HEK293 (cell line): ENCODE results near the gene GMDS.

Experiments
- CTCF ChIA-PET: fragments of 350-600 bp; formaldehyde crosslinking; extraction: SDS; loops from one replicate; lab custom pipeline; 2021; ENCODE audit warnings: antibody characterized with exemption; lab: Yijun Ruan, JAX
- POLR2A ChIA-PET: fragments of 300-600 bp; formaldehyde crosslinking; extraction: SDS; loops from one replicate; lab custom pipeline; 2020; ENCODE audit warnings: antibody characterized with exemption, inconsistent platforms; lab: Yijun Ruan, JAX
- H3K27ac ChIP-seq: fragments of 200-500 bp; sonication (Bioruptor generic); 2 replicates; pipeline ENCODE4 v1.5.1; 2014; ENCODE audit warnings: low read depth, low read length, control low read depth, inconsistent platforms; ENCODE audit errors: extremely low read depth
- H3K36me3 ChIP-seq, 2 experiments: fragments of 200-500 bp in 1 of 2; sonication (Bioruptor generic) in 1 of 2; 1 replicate in 1 of 2; 2 replicates in 1 of 2; pipeline ENCODE4 v1.5.1; 2014 to 2017; ENCODE audit warnings: inconsistent platforms in 2 of 2, low read length in 2 of 2; ENCODE audit not compliant: control insufficient read depth in 2 of 2, insufficient read depth in 1 of 2
- H3K4me1 ChIP-seq: fragments of 200-500 bp; sonication (Bioruptor generic); 2 replicates; pipeline ENCODE4 v1.5.1; 2014; ENCODE audit warnings: mild to moderate bottlenecking, low read length, inconsistent platforms; ENCODE audit not compliant: control insufficient read depth, insufficient read depth
- H3K4me3 ChIP-seq: 2 replicates; pipeline ENCODE4 v1.5.1; 2011; ENCODE audit warnings: low read depth, mild to moderate bottlenecking, control low read depth, low read length, moderate library complexity
- H3K9me3 ChIP-seq: fragments of 200-500 bp; sonication (Bioruptor generic); 2 replicates; pipeline ENCODE4 v1.5.1; 2014; ENCODE audit warnings: low read depth, low read length, inconsistent platforms; ENCODE audit not compliant: control insufficient read depth, insufficient read depth
- GFI1B ChIP-seq: fragments of 450-650 bp; formaldehyde crosslinking; IDR thresholded peaks from 2 replicates; pipeline ENCODE4 v1.5.1; 2016; ENCODE audit warnings: missing biosample characterization, missing genetic modification characterization
- HOXA7 ChIP-seq: sonication (generic); formaldehyde crosslinking; IDR thresholded peaks from 2 replicates; pipeline ENCODE4 v1.8.1; 2022; ENCODE audit warnings: missing genetic modification reagents, borderline replicate concordance
- IKZF3 ChIP-seq: fragments of 450-650 bp; IDR thresholded peaks from 2 replicates; pipeline ENCODE4 v1.5.0; 2018; ENCODE audit warnings: missing biosample characterization, mild to moderate bottlenecking, missing genetic modification characterization, moderate library complexity
- INSM2 ChIP-seq: fragments of 450-650 bp; formaldehyde crosslinking; IDR thresholded peaks from 2 replicates; pipeline ENCODE4 v1.5.1; 2016; ENCODE audit warnings: missing biosample characterization, missing genetic modification characterization
- KLF10 ChIP-seq: fragments of 450-650 bp; IDR thresholded peaks from 2 replicates; pipeline ENCODE4 v1.5.1; 2018; ENCODE audit warnings: missing biosample characterization, mild to moderate bottlenecking, missing genetic modification characterization
- KLF16 ChIP-seq: fragments of 450-650 bp; formaldehyde crosslinking; IDR thresholded peaks from 2 replicates; pipeline ENCODE4 v1.5.1; 2017; ENCODE audit warnings: missing biosample characterization, missing genetic modification characterization
- MEIS1 ChIP-seq: sonication (generic); formaldehyde crosslinking; IDR thresholded peaks from 2 replicates; pipeline ENCODE4 v1.8.1; 2022; ENCODE audit warnings: missing genetic modification reagents, mild to moderate bottlenecking, borderline replicate concordance
- OSR2 ChIP-seq: fragments of 450-650 bp; formaldehyde crosslinking; IDR thresholded peaks from 2 replicates; pipeline ENCODE4 v1.5.1; 2016; ENCODE audit warnings: missing biosample characterization, missing genetic modification characterization
- SCRT2 ChIP-seq: fragments of 450-650 bp; formaldehyde crosslinking; IDR thresholded peaks from 2 replicates; pipeline ENCODE4 v1.5.1; 2016; ENCODE audit warnings: missing biosample characterization, missing genetic modification characterization
- TRIM28 ChIP-seq: IDR thresholded peaks from 2 replicates; pipeline ENCODE4 v1.6.1; 2011; ENCODE audit warnings: low read length, control low read depth, borderline replicate concordance
- YY2 ChIP-seq: fragments of 450-650 bp; formaldehyde crosslinking; IDR thresholded peaks from 2 replicates; pipeline ENCODE4 v1.5.1; 2016; ENCODE audit warnings: missing biosample characterization, missing genetic modification characterization
- ZBTB17 ChIP-seq: fragments of 450-650 bp; formaldehyde crosslinking; IDR thresholded peaks from 2 replicates; pipeline ENCODE4 v1.5.1; 2016; ENCODE audit warnings: missing biosample characterization, missing genetic modification characterization
- ZIC2 ChIP-seq: fragments of 450-650 bp; formaldehyde crosslinking; IDR thresholded peaks from 2 replicates; pipeline ENCODE4 v1.5.1; 2016; ENCODE audit warnings: missing biosample characterization, missing genetic modification characterization
- ZNF112 ChIP-seq: fragments of 450-650 bp; formaldehyde crosslinking; IDR thresholded peaks from 2 replicates; pipeline ENCODE4 v1.5.0; 2017; ENCODE audit warnings: missing biosample characterization, missing genetic modification characterization
- ZNF114 ChIP-seq: fragments of 450-650 bp; formaldehyde crosslinking; IDR thresholded peaks from 2 replicates; pipeline ENCODE4 v1.5.0; 2017; ENCODE audit warnings: missing biosample characterization, missing genetic modification characterization
- ZNF184 ChIP-seq: fragments of 450-650 bp; IDR thresholded peaks from 2 replicates; pipeline ENCODE4 v1.5.1; 2018; ENCODE audit warnings: missing biosample characterization, mild to moderate bottlenecking, missing genetic modification characterization
- ZNF2 ChIP-seq: fragments of 450-650 bp; formaldehyde crosslinking; IDR thresholded peaks from 2 replicates; pipeline ENCODE4 v1.5.1; 2016; ENCODE audit warnings: missing biosample characterization, missing genetic modification characterization
- ZNF302 ChIP-seq: fragments of 450-650 bp; formaldehyde crosslinking; IDR thresholded peaks from 2 replicates; pipeline ENCODE4 v1.5.1; 2016; ENCODE audit warnings: missing biosample characterization, missing genetic modification characterization, low read depth
- ZNF341 ChIP-seq: fragments of 450-650 bp; formaldehyde crosslinking; IDR thresholded peaks from 2 replicates; pipeline ENCODE4; 2016; ENCODE audit warnings: low read depth, missing biosample characterization, missing genetic modification characterization
- ZNF394 ChIP-seq: fragments of 450-650 bp; formaldehyde crosslinking; IDR thresholded peaks from 2 replicates; pipeline ENCODE4 v1.5.1; 2016; ENCODE audit warnings: missing biosample characterization, missing genetic modification characterization, mild to moderate bottlenecking, moderate library complexity, borderline replicate concordance
- ZNF518A ChIP-seq: fragments of 450-650 bp; formaldehyde crosslinking; conservative IDR thresholded peaks from 2 replicates; pipeline ENCODE4 v1.5.1; 2016; ENCODE audit warnings: low read depth, missing biosample characterization, missing genetic modification characterization
- ZNF530 ChIP-seq: fragments of 450-650 bp; formaldehyde crosslinking; IDR thresholded peaks from 2 replicates; pipeline ENCODE4 v1.5.1; 2016; ENCODE audit warnings: low read depth, missing biosample characterization, missing genetic modification characterization
- ZNF596 ChIP-seq: fragments of 450-650 bp; IDR thresholded peaks from 2 replicates; pipeline ENCODE4 v1.5.0; 2018; ENCODE audit warnings: missing biosample characterization, mild to moderate bottlenecking, missing genetic modification characterization, moderate library complexity
- ZNF629 ChIP-seq: fragments of 450-650 bp; formaldehyde crosslinking; IDR thresholded peaks from 2 replicates; pipeline ENCODE4 v1.5.1; 2017; ENCODE audit warnings: missing biosample characterization, missing genetic modification characterization
- ZNF660 ChIP-seq: fragments of 450-650 bp; IDR thresholded peaks from 2 replicates; pipeline ENCODE4 v1.5.1; 2018; ENCODE audit warnings: missing biosample characterization, mild to moderate bottlenecking, missing genetic modification characterization
- ZNF785 ChIP-seq: fragments of 450-650 bp; formaldehyde crosslinking; IDR thresholded peaks from 2 replicates; pipeline ENCODE4 v1.5.1; 2016; ENCODE audit warnings: missing biosample characterization, missing genetic modification characterization
- ZNF843 ChIP-seq: fragments of 450-650 bp; formaldehyde crosslinking; IDR thresholded peaks from 2 replicates; pipeline ENCODE4 v1.5.1; 2016; ENCODE audit warnings: missing biosample characterization, missing genetic modification characterization
- ZSCAN23 ChIP-seq: fragments of 450-650 bp; formaldehyde crosslinking; IDR thresholded peaks from 2 replicates; pipeline ENCODE4 v1.5.1; 2016; ENCODE audit warnings: missing biosample characterization, missing genetic modification characterization
- ZSCAN4 ChIP-seq: fragments of 450-650 bp; formaldehyde crosslinking; IDR thresholded peaks from 2 replicates; pipeline ENCODE4 v1.5.1; 2017; ENCODE audit warnings: missing biosample characterization, missing genetic modification characterization
- ZXDB ChIP-seq: fragments of 450-650 bp; formaldehyde crosslinking; IDR thresholded peaks from 2 replicates; pipeline ENCODE4 v1.5.1; 2016; ENCODE audit warnings: missing biosample characterization, missing genetic modification characterization
- TF ChIP-seq, protein P1 (sequence below): fragments of 450-650 bp; formaldehyde crosslinking; IDR thresholded peaks from 2 replicates; pipeline ENCODE4 v1.5.1; 2016; ENCODE audit warnings: missing biosample characterization, missing genetic modification characterization

The GMDS gene

GRCh38 chr6:2026133-2026532 is 219.3 kb downstream of the GMDS start (continued):
- TF ChIP-seq HOXA7: no peak
- TF ChIP-seq ZNF2 (tag by site-specific recombination): peak; percentile 75
- no peak for TF ChIP-seq ZNF341 (tag by site-specific recombination)
- TF ChIP-seq ZNF114 (tag by site-specific recombination): no peak
- no peak for TF ChIP-seq KLF16 (tag by site-specific recombination)
- no peak for TF ChIP-seq MEIS1 (CRISPR knock-in tag)
- TF ChIP-seq YY2 (tag by site-specific recombination): no peak
- no peak for TF ChIP-seq ZNF302 (tag by site-specific recombination)
- TF ChIP-seq SCRT2 (tag by site-specific recombination): peak; percentile 57; the same call in 1 of the 2 replicates
- no peak for TF ChIP-seq ZNF112 (tag by site-specific recombination)
- TF ChIP-seq ZNF660 (tag by site-specific recombination): no peak
- peak; percentile 67; the same call in 1 of the 2 replicates for TF ChIP-seq ZNF394 (tag by site-specific recombination)
- TF ChIP-seq ZNF596: peak; percentile 74
- TF ChIP-seq, protein P1, sequence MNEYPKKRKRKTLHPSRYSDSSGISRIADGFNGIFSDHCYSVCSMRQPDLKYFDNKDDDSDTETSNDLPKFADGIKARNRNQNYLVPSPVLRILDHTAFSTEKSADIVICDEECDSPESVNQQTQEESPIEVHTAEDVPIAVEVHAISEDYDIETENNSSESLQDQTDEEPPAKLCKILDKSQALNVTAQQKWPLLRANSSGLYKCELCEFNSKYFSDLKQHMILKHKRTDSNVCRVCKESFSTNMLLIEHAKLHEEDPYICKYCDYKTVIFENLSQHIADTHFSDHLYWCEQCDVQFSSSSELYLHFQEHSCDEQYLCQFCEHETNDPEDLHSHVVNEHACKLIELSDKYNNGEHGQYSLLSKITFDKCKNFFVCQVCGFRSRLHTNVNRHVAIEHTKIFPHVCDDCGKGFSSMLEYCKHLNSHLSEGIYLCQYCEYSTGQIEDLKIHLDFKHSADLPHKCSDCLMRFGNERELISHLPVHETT (tag by site-specific recombination): peak; percentile 85
- peak; percentile 91 for TF ChIP-seq ZBTB17 (tag by site-specific recombination)
- peak; percentile 91 for TF ChIP-seq ZNF843 (tag by site-specific recombination)
- TF ChIP-seq ZNF530 (tag by site-specific recombination): no peak
- peak; percentile 73 for TF ChIP-seq IKZF3

DNA sequence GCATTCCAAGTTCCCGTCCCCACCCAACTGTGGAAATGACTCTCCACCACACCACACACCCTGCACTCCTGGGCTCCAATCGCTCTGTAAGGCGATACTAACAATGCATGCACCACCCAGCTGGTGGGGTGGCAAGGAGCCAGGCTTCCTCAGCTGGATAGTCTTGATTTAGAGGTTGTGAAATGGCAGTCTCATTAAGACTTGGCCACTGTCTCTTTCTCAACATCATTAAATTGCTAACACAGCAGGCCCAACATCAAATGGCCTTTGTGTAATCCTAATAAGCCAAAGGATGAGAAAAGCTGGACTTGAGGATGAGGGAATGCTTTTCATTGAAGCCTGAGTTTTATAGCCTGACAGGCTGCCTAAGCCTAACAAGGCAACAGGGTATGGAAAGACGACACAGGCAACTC is 223.7 kb downstream of the GMDS start:
- Histone ChIP-seq H3K27ac (peak overlapping the region; percentile 0), H3K4me1 (peaks cover 25% of the 10 kb centered on the region), H3K36me3 (no peaks in the 10 kb centered on the region), H3K9me3 (no peaks in the 10 kb centered on the region), H3K4me3 (no peak overlapping the region)
- ChIA-PET POLR2A (no interaction called here), CTCF (no interaction called here)
- peak; percentile 88 for TF ChIP-seq GFI1B (tag by site-specific recombination)
- TF ChIP-seq ZSCAN23 (tag by site-specific recombination): peak; percentile 93; the same call in 1 of the 2 replicates
- peak; percentile 95 for TF ChIP-seq ZNF629 (tag by site-specific recombination)
- TF ChIP-seq ZXDB (tag by site-specific recombination): peak; percentile 86
- TF ChIP-seq TRIM28: no peak
- peak; percentile 90 for TF ChIP-seq ZBTB17 (tag by site-specific recombination)
- peak; percentile 68 for TF ChIP-seq ZNF596
- TF ChIP-seq KLF10 (tag by site-specific recombination): peak; percentile 94
- TF ChIP-seq ZNF518A: peak; percentile 47; the same call in 1 of the 2 replicates
- peak; percentile 94 for TF ChIP-seq ZIC2 (tag by site-specific recombination)
- TF ChIP-seq INSM2 (tag by site-specific recombination): peak; percentile 86
- peak; percentile 51; the same call in 1 of the 2 replicates for TF ChIP-seq ZSCAN4 (tag by site-specific recombination)
- TF ChIP-seq ZNF184 (tag by site-specific recombination): peak; percentile 48; the same call in 1 of the 2 replicates
- no peak for TF ChIP-seq ZNF785
- peak; percentile 91 for TF ChIP-seq OSR2
